Transverse colon (tissue), 4 donors: ENCODE data around the gene SPTBN5. TPM values are rescaled to one million over a fixed set of nuclear protein-coding genes. Genes with fewer than 3 reads are reported as not detected.

Experiments used
- DNase-seq: peaks from one replicate; pipeline ENCODE4 v3.0.0-alpha.2; 2019
- H3K27ac ChIP-seq, 4 donors: fragments of 200-600 bp; sonication (generic); 2 replicates each; pipeline ENCODE4 v1.5.1; 2016 to 2018; ENCODE audit warnings: inconsistent platforms in 4 of 4
- H3K27me3 ChIP-seq: fragments of 200-600 bp; sonication (generic); 2 replicates; pipeline ENCODE4 v1.5.1; 2017; ENCODE audit warnings: inconsistent platforms
- H3K36me3 ChIP-seq, 4 donors: fragments of 200-600 bp; sonication (generic); 2 replicates each; pipeline ENCODE4 v1.5.1; 2017 to 2019; ENCODE audit warnings: inconsistent platforms in 4 of 4
- H3K4me1 ChIP-seq, 4 donors: fragments of 200-600 bp; sonication (generic); 2 replicates each; pipeline ENCODE4 v1.5.1; 2017 to 2020; ENCODE audit warnings: inconsistent platforms in 4 of 4
- H3K4me3 ChIP-seq, 4 donors: fragments of 200-600 bp; sonication (generic); 1 replicate in 1 of 4; 2 replicates in 3 of 4; pipeline versions ENCODE4 v1.5.1 to v1.6.1; 2017 to 2019; ENCODE audit warnings: inconsistent platforms in 4 of 4
- H3K9me3 ChIP-seq, 2 donors: fragments of 200-600 bp; sonication (generic); 2 replicates each; pipeline ENCODE4 v1.5.1; 2017 to 2019; ENCODE audit warnings: inconsistent platforms in 2 of 2
- CTCF ChIP-seq, 5 experiments: fragments of 200-600 bp in 3 of 5; fragments of 450-650 bp in 2 of 5; sonication (generic) in 3 of 5; IDR thresholded peaks; 1 replicate in 2 of 5; 2 replicates in 3 of 5; pipeline ENCODE4 v1.5.1; 2016 to 2017; ENCODE audit warnings: antibody characterized with exemption in 5 of 5, inconsistent platforms in 3 of 5, mild to moderate bottlenecking in 2 of 5, moderate library complexity in 1 of 5
- EP300 ChIP-seq: sonication (generic); formaldehyde crosslinking; IDR thresholded peaks from one replicate; pipeline ENCODE4 v1.6.1; 2017; ENCODE audit warnings: antibody characterized with exemption, low read depth
- POLR2A ChIP-seq: fragments of 450-650 bp; IDR thresholded peaks from one replicate; pipeline ENCODE4 v1.6.1; 2016; ENCODE audit warnings: antibody characterized with exemption, mild to moderate bottlenecking, moderate library complexity
- POLR2AphosphoS5 ChIP-seq, 3 donors: sonication (generic); formaldehyde crosslinking; IDR thresholded peaks; one replicate each; pipeline ENCODE4 v1.6.1; 2016; ENCODE audit warnings: antibody characterized with exemption in 3 of 3
- WGBS, 2 donors: methylation state at CpG; one replicate each; pipeline ENCODE4 v1.1.5; 2018; ENCODE audit warnings: low coverage in 1 of 2; 5-methylcytosine and 5-hydroxymethylcytosine counted together
- in situ Hi-C, 4 donors: fragments of 200-750 bp; cut with MboI; loops; one replicate each; pipeline versions ENCODE4 v1.15.0 to v1.15.1; 2017; ENCODE audit warnings: low sequenced_read_pairs in 3 of 4, low pct_ligation_motif_present in 1 of 4, low pct_unique_long_range_greater_than_20kb in 1 of 4
- intact Hi-C: fragments of 100-400 bp; cut with DNase I; formaldehyde crosslinking; loops from one replicate; pipeline ENCODE4 v1.15.1; 2023; ENCODE audit warnings: low total_unique reads
- total RNA-seq, 4 donors: library from RNA; depleted of rRNA; stranded (reverse); fragments of >200 nt; gene quantifications; one replicate each; pipeline ENCODE4 v1.1.0, GENCODE V29; 2016

The SPTBN5 gene
- total RNA-seq, 4 donors from 2014 or later: 0.16 to 8.0 (median 1.1) TPM

GRCh38 chr15:41911691-41912345 is 18.0 kb upstream of the SPTBN5 start:
- H3K9me3 ChIP-seq: no peaks in the 10 kb centered on the region
- in situ Hi-C loops: loop anchor here in 1 of 4 donors (25.0 kb wide), 1 partner anchor 150 kb away; the partner anchor contains the start of gene MAPKBP1
- H3K4me1 ChIP-seq: no peaks in the 10 kb centered on the region
- DNase-seq: no peak
- H3K27me3 ChIP-seq: no peaks in the 10 kb centered on the region
- TF ChIP-seq POLR2AphosphoS5 (IDR thresholded peaks at IDR 0.05): no peak
- no peak for TF ChIP-seq EP300
- no peak for TF ChIP-seq POLR2A
- no peak for TF ChIP-seq CTCF (IDR thresholded peaks at IDR 0.05)
- peaks cover 0 to 20% (median 6%) of the 10 kb centered on the region in 4 donors for H3K36me3 ChIP-seq
- WGBS, 2 donors: 92% methylated on average over 14 of the region's 14 CpGs; no CpG with 5 or more reads in 1 of the 2 donors
- no peak overlapping the region for H3K4me3 ChIP-seq
- intact Hi-C loops: no loop called here
- H3K27ac ChIP-seq: no peak overlapping the region

- DNase-seq: no peak
- intact Hi-C loops: no loop called here
- H3K27me3 ChIP-seq: no peaks in the 10 kb centered on the region
- no peaks in the 10 kb centered on the region for H3K9me3 ChIP-seq
- WGBS, 2 donors: 81 to 100% methylated on average over 1 to 14 of the region's 17 CpGs
- H3K27ac ChIP-seq: no peak overlapping the region
- in situ Hi-C loops: loop anchor here in 1 of 4 donors (25.0 kb wide), 1 partner anchor 147 kb away; the partner anchor contains the start of gene MAPKBP1
- TF ChIP-seq POLR2AphosphoS5 (IDR thresholded peaks at IDR 0.05): no peak
- TF ChIP-seq POLR2A: no peak
- no peak for TF ChIP-seq EP300
- no peak for TF ChIP-seq CTCF (IDR thresholded peaks at IDR 0.05)
- no peaks in the 10 kb centered on the region for H3K4me1 ChIP-seq
- H3K4me3 ChIP-seq: no peak overlapping the region
- H3K36me3 ChIP-seq: peaks cover 0 to 24% (median 6%) of the 10 kb centered on the region in 4 donors
These were observed 15.0 kb upstream of the SPTBN5 start for GRCh38 chr15:41908736-41909461.

- Histone ChIP-seq H3K27me3 (no peaks in the 10 kb centered on the region), H3K36me3 (peaks cover 0 to 24% (median 6%) of the 10 kb centered on the region in 4 donors), H3K4me1 (no peaks in the 10 kb centered on the region), H3K9me3 (no peaks in the 10 kb centered on the region), H3K4me3 (no peak overlapping the region), H3K27ac (no peak overlapping the region)
- no peak for TF ChIP-seq POLR2A
- no peak for TF ChIP-seq EP300
- TF ChIP-seq POLR2AphosphoS5 (IDR thresholded peaks at IDR 0.05): no peak
- TF ChIP-seq CTCF (IDR thresholded peaks at IDR 0.05): no peak
- intact Hi-C loops: no loop called here
- 54% methylated on average over 3 of the region's 3 CpGs; no CpG with 5 or more reads in 1 of the 2 donors for WGBS, 2 donors
- no peak for DNase-seq
- in situ Hi-C loops: loop anchor here in 1 of 4 donors (25.0 kb wide), 1 partner anchor 145 kb away; the partner anchor contains the start of gene MAPKBP1
These were observed 13.3 kb upstream of the SPTBN5 start for GRCh38 chr15:41907141-41907540.

- Histone ChIP-seq H3K27ac (no peak overlapping the region), H3K4me3 (no peak overlapping the region), H3K9me3 (no peaks in the 10 kb centered on the region), H3K4me1 (no peaks in the 10 kb centered on the region), H3K36me3 (peaks cover 0 to 24% (median 6%) of the 10 kb centered on the region in 4 donors), H3K27me3 (no peaks in the 10 kb centered on the region)
- no peak for DNase-seq
- intact Hi-C loops: no loop called here
- WGBS, 2 donors: 98% methylated on average over 5 of the region's 5 CpGs; no CpG with 5 or more reads in 1 of the 2 donors
- TF ChIP-seq CTCF (IDR thresholded peaks at IDR 0.05): no peak
- no peak for TF ChIP-seq EP300
- TF ChIP-seq POLR2AphosphoS5 (IDR thresholded peaks at IDR 0.05): no peak
- TF ChIP-seq POLR2A: no peak
- in situ Hi-C loops: loop anchor here in 1 of 4 donors (25.0 kb wide), 1 partner anchor 144 kb away; the partner anchor contains the start of gene MAPKBP1
These were observed 12.8 kb upstream of the SPTBN5 start for GRCh38 chr15:41906608-41907007.
